Spleen (tissue), 11 donors: ENCODE data around the gene PKD1L1. TPM values are rescaled to one million over a fixed set of nuclear protein-coding genes. Genes with fewer than 3 reads are reported as not detected.
"Not testable (repeated sequence)": the region's sequence is repeated elsewhere in the genome, so short reads cannot be mapped to it uniquely, and the experiment has no call there.

ENCODE experiments used
- DNase-seq: peaks from one replicate; pipeline ENCODE4 v3.0.0-alpha.2; 2020
- H3K27ac ChIP-seq, 8 donors: fragments of 200-600 bp; sonication (generic) in 7 of 8; 1 replicate in 4 of 8; 2 replicates in 4 of 8; pipeline versions ENCODE4 v1.5.0 to v1.8.0; 2016 to 2021; ENCODE audit warnings: inconsistent platforms in 4 of 8, mild to moderate bottlenecking in 4 of 8, moderate library complexity in 1 of 8
- H3K27me3 ChIP-seq, 7 donors: fragments of 200-600 bp; sonication (generic) in 6 of 7; replicated peaks in 1 of 7; 1 replicate in 4 of 7; 2 replicates in 3 of 7; pipeline versions ENCODE4 v1.5.0 to v1.8.0; 2016 to 2021; ENCODE audit warnings: inconsistent platforms in 3 of 7, mild to moderate bottlenecking in 1 of 7
- H3K36me3 ChIP-seq, 6 donors: fragments of 200-600 bp; sonication (generic) in 5 of 6; 1 replicate in 4 of 6; 2 replicates in 2 of 6; pipeline versions ENCODE4 v1.5.0 to v1.8.0; 2016 to 2021; ENCODE audit warnings: inconsistent platforms in 2 of 6
- H3K4me1 ChIP-seq, 6 donors: fragments of 200-600 bp; sonication (generic) in 5 of 6; 1 replicate in 3 of 6; 2 replicates in 3 of 6; pipeline versions ENCODE4 v1.5.0 to v1.8.0; 2016 to 2021; ENCODE audit warnings: inconsistent platforms in 3 of 6
- H3K4me3 ChIP-seq, 8 donors: fragments of 200-600 bp; sonication (generic) in 7 of 8; 1 replicate in 4 of 8; 2 replicates in 4 of 8; pipeline versions ENCODE4 v1.5.0 to v1.8.0; 2016 to 2021; ENCODE audit warnings: inconsistent platforms in 4 of 8, mild to moderate bottlenecking in 4 of 8, moderate library complexity in 2 of 8
- H3K9me3 ChIP-seq, 8 donors: fragments of 200-600 bp; sonication (generic) in 7 of 8; 1 replicate in 4 of 8; 2 replicates in 4 of 8; pipeline versions ENCODE4 v1.5.0 to v1.8.0; 2016 to 2021; ENCODE audit warnings: inconsistent platforms in 4 of 8
- POLR2A ChIP-seq, 3 donors: fragments of 450-650 bp; IDR thresholded peaks; one replicate each; pipeline ENCODE4 v1.5.1; 2017; ENCODE audit warnings: antibody characterized with exemption in 3 of 3, mild to moderate bottlenecking in 1 of 3
- POLR2AphosphoS5 ChIP-seq, 3 donors: sonication (generic); formaldehyde crosslinking; IDR thresholded peaks; one replicate each; pipeline ENCODE4 v1.5.1; 2017; ENCODE audit warnings: antibody characterized with exemption in 3 of 3
- WGBS, 5 donors: extraction: QIAGEN DNeasy Blood & Tissue Kit in 3 of 5; methylation state at CpG; one replicate each; pipeline versions ENCODE4 v1.1.5 to v1.1.7; 2013 to 2018; 5-methylcytosine and 5-hydroxymethylcytosine counted together
- intact Hi-C: fragments of 100-400 bp; cut with DNase I; formaldehyde crosslinking; loops from one replicate; pipeline ENCODE4 v1.15.0; 2023; ENCODE audit warnings: low total_unique reads
- polyA plus RNA-seq, 3 donors: library from polyadenylated mRNA; stranded (reverse); fragments of 200-250 nt; gene quantifications; one replicate each; pipeline ENCODE4 v1.2.1, GENCODE V29; 2013
- total RNA-seq, 7 donors: library from RNA; depleted of rRNA in 3 of 7; stranded (reverse); fragments of >200 nt in 3 of 7; fragmentation: NEBNext Ultra II Directional in 4 of 7; extraction: Animal tissue kit (Norgen Biotek cat#: 25700) in 4 of 7; gene quantifications; one replicate each; pipeline versions ENCODE4 v1.1.0 to v1.2.1, GENCODE V29; 2016 to 2021
- TF ChIP-seq, protein P1 (sequence below), 11 experiments: fragments of 200-600 bp in 7 of 11; fragments of 450-650 bp in 4 of 11; sonication (generic) in 4 of 11; IDR thresholded peaks in 8 of 11; conservative IDR thresholded peaks in 3 of 11; 1 replicate in 7 of 11; 2 replicates in 4 of 11; pipeline versions ENCODE4 v1.4.0 to v1.8.0; 2016 to 2021; ENCODE audit warnings: antibody characterized with exemption in 11 of 11, inconsistent platforms in 4 of 11, mild to moderate bottlenecking in 1 of 11
- donor health status: healthy with polysubstance abuse.
- donor health status: DM: no; HTN: no; CAD: no; lungs with moderate emphysema.
- donor health status: DM: no; HTN: no; CAD: no.
- donor health status: Bipolar disorder and iron deficiency.
- donor health status: healthy.
- donor health status: DM: no; HTN: no; CAD: no.
- donor health status: DM: yes; HTN: yes; CAD: no.

The PKD1L1 gene
- total and polyA plus RNA-seq, 10 donors, result 0.28 to 1.3 (median 0.49) TPM

DNA sequence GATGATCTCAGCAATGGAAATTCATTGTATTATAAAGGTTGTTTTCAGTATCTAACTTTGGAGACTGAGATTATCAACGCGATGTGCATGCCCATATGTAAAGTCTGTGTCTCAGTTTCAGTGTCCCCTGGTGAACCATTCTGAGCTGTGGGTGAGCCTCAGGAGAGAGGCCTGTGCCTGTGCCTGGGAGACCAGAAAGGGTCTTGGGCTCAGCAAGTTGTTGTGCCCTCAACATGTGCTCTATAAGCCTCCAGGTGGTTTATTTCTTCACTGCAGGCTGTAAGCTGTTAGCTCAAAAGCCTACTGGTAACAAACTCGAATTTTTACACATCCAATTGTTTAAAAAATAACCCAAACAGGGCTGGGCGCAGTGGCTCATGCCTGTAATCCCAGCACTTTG, 151.9 kb downstream of the PKD1L1 start:
- Histone ChIP-seq H3K4me3 (no peak overlapping the region), H3K27me3 (no peaks in the 10 kb centered on the region), H3K9me3 (no peaks in the 10 kb centered on the region), H3K4me1 (peaks cover 0 to 9% (median 0%) of the 10 kb centered on the region in 6 donors), H3K36me3 (no peaks in the 10 kb centered on the region), H3K27ac (no peak overlapping the region)
- TF ChIP-seq POLR2AphosphoS5 (IDR thresholded peaks at IDR 0.05), result no peak
- TF ChIP-seq, protein P1, sequence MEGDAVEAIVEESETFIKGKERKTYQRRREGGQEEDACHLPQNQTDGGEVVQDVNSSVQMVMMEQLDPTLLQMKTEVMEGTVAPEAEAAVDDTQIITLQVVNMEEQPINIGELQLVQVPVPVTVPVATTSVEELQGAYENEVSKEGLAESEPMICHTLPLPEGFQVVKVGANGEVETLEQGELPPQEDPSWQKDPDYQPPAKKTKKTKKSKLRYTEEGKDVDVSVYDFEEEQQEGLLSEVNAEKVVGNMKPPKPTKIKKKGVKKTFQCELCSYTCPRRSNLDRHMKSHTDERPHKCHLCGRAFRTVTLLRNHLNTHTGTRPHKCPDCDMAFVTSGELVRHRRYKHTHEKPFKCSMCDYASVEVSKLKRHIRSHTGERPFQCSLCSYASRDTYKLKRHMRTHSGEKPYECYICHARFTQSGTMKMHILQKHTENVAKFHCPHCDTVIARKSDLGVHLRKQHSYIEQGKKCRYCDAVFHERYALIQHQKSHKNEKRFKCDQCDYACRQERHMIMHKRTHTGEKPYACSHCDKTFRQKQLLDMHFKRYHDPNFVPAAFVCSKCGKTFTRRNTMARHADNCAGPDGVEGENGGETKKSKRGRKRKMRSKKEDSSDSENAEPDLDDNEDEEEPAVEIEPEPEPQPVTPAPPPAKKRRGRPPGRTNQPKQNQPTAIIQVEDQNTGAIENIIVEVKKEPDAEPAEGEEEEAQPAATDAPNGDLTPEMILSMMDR (IDR thresholded peaks at IDR 0.05 in 8 of 11, conservative IDR thresholded peaks at IDR 0.05 in 3 of 11), result no peak
- TF ChIP-seq POLR2A (IDR thresholded peaks at IDR 0.05), result no peak
- no peak for DNase-seq
- WGBS, 5 donors, result 78 to 88% (median 81%) methylated on average over 4 of the region's 4 CpGs
- intact Hi-C loops, result no loop called here

DNA sequence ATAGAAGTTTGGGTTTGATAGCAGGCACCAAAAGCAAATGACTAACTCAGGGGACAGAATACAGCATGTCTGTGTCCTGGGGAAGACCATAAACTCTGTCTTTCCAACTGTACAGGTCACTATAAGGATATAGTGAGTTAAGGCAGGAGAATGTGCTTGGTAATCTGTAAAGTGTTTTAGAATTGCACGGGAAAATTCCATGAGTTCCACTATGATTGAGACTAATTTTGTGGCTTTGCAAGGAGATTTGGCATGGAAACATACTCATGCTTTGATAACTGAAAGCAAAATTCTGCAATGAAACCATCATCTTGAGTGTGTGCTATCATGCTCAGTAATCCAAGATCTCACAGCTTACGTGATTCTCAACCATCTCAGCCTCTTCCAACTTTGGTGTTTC, 152.6 kb downstream of the PKD1L1 start:
- no peaks in the 10 kb centered on the region for H3K27me3 ChIP-seq
- no peak overlapping the region for H3K27ac ChIP-seq
- TF ChIP-seq, protein P1 (IDR thresholded peaks at IDR 0.05 in 8 of 11, conservative IDR thresholded peaks at IDR 0.05 in 3 of 11), result no peak
- no peak for TF ChIP-seq POLR2A (IDR thresholded peaks at IDR 0.05)
- TF ChIP-seq POLR2AphosphoS5 (IDR thresholded peaks at IDR 0.05), result no peak
- peaks cover 0 to 9% (median 0%) of the 10 kb centered on the region in 6 donors for H3K4me1 ChIP-seq
- intact Hi-C loops, result no loop called here
- 66 to 89% (median 80%) methylated on average over 2 of the region's 2 CpGs for WGBS, 5 donors
- no peak overlapping the region for H3K4me3 ChIP-seq
- H3K9me3 ChIP-seq, result no peaks in the 10 kb centered on the region
- DNase-seq, result no peak
- no peaks in the 10 kb centered on the region for H3K36me3 ChIP-seq

DNA sequence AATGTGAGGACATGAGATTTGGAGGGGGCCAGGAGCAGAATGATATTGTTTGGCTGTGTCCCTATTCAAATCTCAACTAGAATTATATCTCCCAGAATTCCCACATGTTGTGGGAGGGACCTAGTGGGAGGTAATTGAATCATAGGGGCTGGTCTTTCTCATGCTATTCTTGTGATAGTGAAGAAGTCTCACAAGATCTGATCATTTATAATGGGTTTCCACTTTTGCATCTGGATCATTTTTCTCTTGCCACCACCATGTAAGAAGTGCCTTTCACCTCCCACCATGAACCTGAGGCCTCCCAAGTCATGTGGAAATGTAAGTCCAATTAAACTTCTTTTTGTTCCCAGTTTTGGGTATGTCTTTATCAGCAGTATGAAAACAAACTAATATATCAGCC, 153.1 kb downstream of the PKD1L1 start:
- H3K9me3 ChIP-seq, H3K4me1 ChIP-seq, H3K4me3 ChIP-seq, H3K27ac ChIP-seq, DNase-seq, intact Hi-C loops, H3K36me3 ChIP-seq, H3K27me3 ChIP-seq: not testable (repeated sequence)

DNA sequence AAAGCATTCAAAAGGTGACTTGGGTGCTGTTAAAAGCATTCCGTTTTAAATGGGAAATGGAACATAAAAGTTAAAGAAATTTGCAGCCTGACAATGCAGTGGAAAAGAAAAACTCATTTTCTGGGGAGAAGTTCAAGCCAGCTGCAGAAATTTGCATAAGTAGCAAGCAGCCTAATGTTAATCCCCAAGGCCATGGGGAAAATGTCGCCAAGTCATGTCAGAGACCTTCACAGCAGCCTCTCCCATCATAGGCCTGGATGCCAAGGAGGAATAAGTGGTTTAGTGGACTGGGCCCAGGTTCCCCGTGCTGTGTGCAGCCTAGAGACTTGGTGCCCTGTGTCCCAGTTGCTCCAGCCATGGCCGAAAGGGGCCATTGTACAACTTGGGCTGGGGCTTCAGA, 154.2 kb downstream of the PKD1L1 start:
- TF ChIP-seq, protein P1 (IDR thresholded peaks at IDR 0.05 in 8 of 11, conservative IDR thresholded peaks at IDR 0.05 in 3 of 11), result no peak
- TF ChIP-seq POLR2AphosphoS5 (IDR thresholded peaks at IDR 0.05) (no peak), POLR2A (IDR thresholded peaks at IDR 0.05) (no peak)
- intact Hi-C loops, result no loop called here
- 55 to 79% (median 65%) methylated on average over 4 of the region's 4 CpGs for WGBS, 5 donors
- DNase-seq, result no peak
- H3K27me3 ChIP-seq, result no peaks in the 10 kb centered on the region
- H3K4me3 ChIP-seq, result no peak overlapping the region
- H3K27ac ChIP-seq, result no peak overlapping the region
- peaks cover 0 to 9% (median 0%) of the 10 kb centered on the region in 6 donors for H3K4me1 ChIP-seq
- H3K36me3 ChIP-seq, result no peaks in the 10 kb centered on the region
- no peaks in the 10 kb centered on the region for H3K9me3 ChIP-seq

DNA sequence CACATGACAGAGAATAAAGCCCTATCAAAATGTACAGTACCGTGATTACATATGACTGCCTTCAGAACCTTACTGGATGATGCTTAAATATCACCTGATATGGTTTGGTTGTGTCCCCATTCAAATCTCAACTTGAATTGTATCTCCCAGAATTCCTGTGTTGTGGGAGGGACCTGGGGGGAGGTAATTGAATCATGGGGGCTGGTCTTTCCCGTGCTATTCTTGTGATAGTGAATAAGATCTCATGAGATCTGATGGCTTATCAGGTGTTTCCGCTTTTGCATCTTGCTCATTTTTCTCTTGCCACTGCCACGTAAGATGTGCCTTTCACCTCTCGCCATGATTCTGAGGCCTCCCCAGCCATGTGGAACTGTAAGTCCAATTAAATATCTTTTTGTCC, 155.1 kb downstream of the PKD1L1 start:
- H3K36me3 ChIP-seq, H3K9me3 ChIP-seq, DNase-seq, intact Hi-C loops, H3K4me1 ChIP-seq, H3K27me3 ChIP-seq, H3K27ac ChIP-seq, H3K4me3 ChIP-seq: not testable (repeated sequence)
- WGBS, 5 donors, result 50 to 74% (median 57%) methylated on average over 5 of the region's 5 CpGs
